Stimulated activated CD4-positive, alpha-beta T cell treated with anti-CD3 and anti-CD28 coated beads, Interleukin-1b, Interleukin-23, amount 100 ng/mL, for 48 hours (primary cell): ENCODE results near the gene CEACAM21.
"Not testable (repeated sequence)": the region's sequence is repeated elsewhere in the genome, so short reads cannot be mapped to it uniquely, and the experiment has no call there.

Source experiments
- DNase-seq: peaks from one replicate; pipeline ENCODE4 v3.0.0-alpha.2; 2020

CEACAM21 gene

DNA sequence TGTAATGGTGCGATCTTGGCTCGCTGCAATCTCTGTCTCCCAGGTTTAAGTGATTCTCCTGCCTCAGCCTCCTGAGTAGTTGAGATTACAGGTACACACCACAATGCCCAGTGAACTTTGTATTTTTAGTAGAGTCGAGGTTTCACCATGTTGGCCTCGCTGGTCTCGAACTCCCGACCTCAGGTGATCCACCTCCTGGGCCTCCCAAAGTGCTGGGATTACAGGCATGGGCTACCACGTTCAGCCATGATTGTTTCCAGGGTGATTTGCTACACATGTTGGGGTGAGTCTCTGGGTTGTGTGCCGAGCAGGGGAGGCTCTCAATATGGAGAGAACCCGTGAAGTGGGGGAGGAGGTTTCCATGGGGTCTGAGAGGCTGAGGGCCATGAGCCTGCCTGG is 24.8 kb upstream of the CEACAM21 start:
- no peak for DNase-seq

DNA sequence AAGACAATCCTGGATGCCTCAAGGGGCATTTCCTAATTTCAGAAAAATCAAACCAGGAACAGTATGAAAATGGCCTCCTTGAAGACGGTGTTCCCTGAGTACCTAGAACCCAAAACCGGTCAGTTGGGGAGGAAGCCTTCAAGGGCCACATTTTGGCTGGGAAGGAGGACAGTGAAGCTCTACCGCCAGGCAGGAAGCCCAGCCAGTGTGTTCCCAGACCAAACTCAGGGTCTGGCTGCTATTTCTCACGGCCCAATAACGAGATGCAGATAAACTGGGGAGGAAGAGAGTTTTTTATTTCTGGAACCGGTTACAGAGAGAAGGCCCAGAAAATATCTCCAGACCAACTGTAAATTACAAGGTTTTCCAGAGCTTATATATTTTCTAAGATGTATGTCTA is 24.3 kb upstream of the CEACAM21 start:
- no peak for DNase-seq

DNA sequence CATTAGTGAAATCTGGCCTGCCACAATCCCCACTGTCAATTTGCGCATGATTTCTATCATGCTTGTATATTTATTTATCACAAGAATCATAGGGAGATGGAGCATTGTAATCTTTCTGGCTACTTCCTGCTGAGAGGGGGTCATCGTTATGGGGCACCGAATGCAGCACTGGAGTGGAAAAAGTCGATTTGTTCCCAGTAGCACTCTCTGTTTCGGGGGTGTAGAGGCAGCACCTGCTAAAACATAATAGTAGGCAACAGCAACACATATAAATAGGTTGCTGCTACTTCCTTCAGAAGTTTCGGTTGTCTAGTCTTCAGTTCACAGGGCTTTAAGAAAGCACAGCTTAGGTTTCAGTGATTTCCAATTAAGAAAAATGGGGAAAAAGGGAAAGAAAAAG is 23.4 kb upstream of the CEACAM21 start:
- DNase-seq, result no peak

DNA sequence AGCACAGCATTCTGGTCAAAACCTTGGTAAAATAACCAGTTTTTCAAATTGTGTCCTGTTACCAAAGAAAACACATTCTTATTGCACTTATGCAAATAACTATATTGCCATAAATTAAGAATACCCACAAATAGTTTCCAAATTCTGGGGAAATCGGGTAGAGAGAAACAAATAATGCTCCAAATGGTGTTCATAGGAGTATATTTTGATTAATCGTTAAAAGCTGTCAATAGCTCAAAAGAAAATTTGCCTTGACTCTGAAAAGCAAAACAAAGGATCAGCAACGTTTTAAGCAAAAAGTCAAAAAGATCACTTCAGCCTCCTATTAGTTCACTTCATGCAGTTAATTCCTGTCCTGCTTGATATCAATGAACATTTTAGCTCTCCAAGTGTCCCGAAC is 22.2 kb upstream of the CEACAM21 start:
- DNase-seq, result no peak

DNA sequence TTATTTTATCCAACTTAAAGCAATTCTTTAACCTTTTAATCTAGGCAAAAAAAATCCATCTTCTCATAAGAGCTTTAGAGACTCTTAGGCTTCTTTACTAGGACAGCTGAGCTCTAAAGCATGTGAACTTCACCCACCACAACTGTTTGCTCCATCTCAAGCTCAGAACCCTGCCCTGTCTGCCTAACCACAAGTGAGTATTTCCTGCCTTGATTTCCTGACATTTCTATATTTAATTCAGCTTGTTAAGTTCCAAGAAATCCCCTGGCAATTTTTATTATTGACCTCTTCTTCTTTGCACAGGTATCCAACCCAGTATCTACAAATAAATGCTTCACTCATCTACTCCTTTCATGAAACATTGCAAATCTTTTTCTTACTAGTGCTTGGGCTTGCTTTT is 21.1 kb upstream of the CEACAM21 start:
- no peak for DNase-seq

DNA sequence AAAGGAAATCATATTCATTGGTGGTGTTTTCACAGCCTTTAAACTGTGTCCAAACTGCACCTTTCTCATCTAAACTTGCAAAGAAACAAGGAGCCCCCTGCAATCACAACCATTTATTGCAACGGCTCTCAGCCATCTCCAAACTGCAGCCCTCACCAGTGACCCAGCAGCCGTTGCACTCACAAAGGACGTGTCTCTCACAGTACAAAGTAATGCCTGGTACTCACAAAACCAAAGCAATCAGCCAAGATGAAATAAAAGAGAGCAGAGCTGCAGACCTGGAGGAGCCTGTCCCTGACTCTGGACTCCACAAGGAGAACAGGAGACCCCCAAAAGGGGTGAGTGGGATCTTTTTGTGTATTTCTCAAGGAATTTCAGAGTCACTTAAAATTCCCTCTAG is 20.2 kb upstream of the CEACAM21 start:
- no peak for DNase-seq

DNA sequence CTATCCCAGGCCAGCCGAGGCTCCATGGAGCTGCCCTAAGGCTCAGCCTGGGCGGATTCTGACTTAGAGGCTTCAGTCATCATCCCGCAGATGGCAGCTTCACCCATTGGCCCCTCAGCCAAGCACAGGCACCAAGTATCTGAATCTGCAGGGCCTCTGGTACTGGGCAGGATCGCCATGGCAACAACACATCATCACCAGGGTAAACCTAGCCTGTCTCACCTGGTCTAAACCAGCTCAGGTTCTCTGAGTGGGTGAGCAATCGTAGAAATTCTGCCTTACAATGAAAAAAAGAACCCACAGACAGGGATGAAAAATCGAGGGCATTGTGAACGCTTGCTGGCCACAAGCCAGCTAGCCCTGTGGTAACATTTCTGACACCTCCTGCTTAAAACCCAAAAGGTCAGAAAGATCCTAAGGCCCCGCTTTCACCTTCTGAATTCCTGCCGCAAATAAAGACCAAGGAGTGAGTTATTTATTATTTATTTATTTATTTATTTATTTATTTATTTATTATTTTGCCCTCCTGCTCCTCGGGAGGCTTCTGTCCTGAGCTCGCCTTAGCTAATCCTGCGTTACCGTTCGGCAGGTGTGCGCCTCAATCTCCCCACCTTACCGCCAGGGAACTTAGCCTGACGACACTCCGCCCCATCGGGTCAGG is 12.0 kb upstream of the CEACAM21 start:
- peak; percentile 67 for DNase-seq

DNA sequence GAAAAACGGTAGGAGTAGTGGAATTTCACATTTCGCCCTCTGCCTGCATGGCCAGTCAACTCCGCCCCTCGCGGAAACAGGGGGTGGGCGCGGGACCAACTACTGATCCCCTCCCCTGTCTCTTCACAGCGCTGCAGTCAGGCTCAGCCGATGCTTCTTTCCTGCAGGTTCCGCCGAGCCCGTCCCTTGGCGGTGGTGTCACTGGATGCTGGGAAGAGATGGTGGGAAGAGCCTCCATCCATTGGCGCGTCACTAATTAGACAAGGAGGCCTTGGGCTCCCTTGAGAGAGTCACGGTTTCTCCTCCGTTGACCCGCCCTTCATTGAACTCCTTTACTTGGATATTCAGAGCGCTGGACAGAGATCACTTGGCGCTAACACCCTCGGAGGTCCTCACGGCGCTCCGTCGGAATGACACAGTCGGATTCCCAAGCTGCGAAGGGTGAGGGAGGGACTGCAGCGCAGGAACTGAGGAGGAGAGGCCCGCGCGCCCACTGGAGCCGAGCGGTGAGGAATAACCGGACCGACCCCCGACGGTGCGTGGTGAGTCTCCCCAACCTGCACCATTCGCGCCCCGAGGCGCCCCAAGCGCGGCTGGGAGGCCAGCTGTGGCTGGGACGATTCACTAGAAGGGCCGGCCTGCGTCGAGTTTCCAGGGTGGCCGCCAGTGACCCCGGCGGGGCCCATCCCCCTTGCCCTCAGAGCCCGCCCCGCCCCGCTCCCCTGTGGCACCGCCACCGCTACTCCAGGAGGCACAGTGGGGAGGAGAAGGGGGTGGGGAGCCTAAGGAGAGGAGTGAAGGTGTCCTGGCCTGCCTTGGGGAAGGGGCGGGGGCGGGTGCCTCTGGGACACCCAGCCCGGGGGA is 11.2 kb upstream of the CEACAM21 start:
- DNase-seq, result no peak

DNA sequence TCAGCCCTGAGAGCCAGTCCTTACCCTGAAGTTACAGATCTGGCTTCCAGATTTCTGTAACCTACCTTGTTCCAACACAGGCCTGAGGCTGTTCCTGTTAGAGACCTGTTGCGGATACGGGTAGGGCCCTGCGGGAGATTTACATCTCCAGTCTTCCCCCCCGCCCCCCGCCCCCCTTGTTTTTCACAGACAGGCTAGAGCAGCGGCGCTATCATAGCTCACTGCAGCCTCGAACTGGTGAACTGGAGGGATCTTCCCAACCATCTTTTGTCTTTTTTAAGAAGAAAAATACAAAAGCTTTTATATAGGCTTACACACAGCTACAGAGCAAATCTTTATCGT is 10.6 kb upstream of the CEACAM21 start:
- DNase-seq, result no peak

DNA sequence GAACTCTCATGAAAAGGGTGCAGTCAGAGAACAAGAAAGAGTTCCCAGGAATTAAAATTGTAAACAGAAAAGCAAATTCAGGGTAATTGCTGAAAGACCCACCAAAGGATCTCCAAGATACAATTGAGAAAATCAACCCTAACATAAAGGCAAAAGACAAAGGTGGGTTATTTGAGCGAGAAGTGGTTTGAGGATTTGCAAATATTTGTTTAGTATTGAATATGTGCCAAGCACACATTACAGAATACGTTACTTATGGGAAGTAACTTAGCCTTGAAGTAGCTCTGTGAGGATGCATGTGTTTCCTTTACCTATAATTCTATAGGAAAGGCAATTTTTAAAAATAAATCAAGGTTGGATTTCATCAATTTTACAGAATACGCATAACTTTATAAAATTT is 10.0 kb upstream of the CEACAM21 start:
- DNase-seq, result no peak

DNA sequence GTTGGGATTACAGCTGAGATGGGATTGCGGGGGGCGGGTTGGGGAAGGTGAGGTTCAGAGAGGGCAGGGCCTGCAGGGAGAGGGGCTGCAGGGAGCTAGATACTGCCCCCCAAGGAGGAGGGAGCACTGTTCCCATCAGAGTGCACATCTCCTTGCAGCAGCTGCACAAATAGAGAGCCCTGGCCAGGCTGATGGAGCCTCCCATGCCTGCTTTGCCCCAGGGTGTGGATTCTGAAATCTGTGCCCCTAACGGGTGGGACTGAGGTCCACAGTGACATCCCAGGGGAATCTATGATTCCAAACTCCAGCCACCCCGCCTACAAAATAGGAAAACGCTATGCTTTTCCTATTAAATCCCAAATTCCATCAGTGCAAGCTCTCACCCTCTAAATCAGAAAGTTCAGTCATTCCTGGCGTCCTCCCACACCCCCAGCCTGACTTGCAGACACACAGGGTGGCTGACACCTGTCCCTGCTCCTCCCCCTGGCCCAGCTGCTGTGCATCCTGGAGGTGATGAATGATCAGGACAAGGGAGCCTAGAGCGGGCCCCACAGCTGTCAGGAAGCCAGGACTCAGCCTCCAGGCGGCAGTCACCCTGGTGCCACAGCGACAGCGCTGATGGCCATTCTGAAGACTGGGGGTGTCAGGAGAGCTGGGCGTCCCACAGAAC is 6.3 kb upstream of the CEACAM21 start:
- DNase-seq, result no peak

DNA sequence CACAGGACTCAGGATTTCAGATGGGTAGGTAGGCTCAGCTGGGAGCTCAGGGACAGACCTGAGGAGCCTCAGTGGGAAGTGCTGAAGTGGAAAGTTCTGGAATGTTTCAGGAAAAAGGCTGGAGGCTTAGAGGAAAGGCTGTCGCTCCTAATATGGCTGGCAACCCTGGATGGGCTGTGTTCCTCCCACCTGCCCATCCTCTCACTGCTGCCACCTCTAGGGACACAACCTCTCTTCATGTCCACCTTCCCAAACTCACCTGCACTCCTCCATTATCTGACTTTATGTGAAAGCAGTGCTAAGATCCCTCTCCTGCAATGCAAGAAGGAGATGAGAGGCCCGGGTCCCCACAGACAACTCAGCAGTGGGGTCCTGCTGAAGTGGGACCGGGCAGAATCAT is 5.8 kb upstream of the CEACAM21 start:
- DNase-seq, result no peak

DNA sequence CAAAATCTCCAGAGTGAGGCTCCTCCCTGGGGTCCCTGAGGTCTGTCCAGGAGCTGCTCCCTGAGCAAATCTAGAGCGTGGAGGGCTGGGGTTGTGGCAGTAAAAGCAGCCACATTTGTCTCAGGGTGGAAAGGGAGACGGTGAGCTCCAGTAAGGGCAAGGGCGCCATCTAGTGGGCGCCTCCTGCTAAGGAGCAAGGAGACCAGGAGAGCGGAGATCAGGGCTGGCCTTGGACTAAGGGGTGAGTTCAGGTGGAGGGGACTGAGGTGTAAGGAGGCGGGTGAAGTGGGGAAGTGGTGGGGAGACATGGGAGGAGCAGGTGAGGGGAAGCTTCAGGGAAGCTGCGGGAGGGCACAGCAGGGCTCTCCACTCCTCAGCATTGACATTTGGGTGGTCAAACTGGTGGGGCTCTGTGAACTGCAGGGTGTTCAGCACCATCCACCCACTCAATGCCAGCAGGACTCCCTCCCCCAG is 5.3 kb upstream of the CEACAM21 start:
- peak; percentile 83 for DNase-seq

DNA sequence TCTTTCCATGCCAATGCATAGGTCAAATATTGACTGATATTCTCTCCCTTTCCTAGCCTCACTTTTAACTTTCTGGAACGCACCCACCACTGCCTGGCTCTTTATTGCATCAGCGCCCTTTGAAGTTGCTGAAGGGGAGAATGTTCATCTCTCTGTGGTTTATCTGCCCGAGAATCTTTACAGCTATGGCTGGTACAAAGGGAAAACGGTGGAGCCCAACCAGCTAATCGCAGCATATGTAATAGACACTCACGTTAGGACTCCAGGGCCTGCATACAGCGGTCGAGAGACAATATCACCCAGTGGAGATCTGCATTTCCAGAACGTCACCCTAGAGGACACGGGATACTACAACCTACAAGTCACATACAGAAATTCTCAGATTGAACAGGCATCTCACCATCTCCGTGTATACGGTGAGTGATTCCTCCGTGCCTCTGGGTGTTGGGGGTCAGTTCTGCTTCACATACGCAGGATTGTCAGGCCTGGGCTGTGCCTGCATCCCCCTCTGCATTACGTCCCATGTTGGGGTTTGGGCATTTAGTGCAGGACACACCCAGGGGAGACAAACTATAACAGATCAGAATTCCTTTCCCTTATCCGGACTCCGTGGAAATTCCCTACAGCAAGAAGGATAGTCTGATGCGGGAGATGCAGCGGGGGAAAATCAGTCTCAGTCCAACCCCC is 1.3 kb downstream of the CEACAM21 start:
- DNase-seq, result no peak

DNA sequence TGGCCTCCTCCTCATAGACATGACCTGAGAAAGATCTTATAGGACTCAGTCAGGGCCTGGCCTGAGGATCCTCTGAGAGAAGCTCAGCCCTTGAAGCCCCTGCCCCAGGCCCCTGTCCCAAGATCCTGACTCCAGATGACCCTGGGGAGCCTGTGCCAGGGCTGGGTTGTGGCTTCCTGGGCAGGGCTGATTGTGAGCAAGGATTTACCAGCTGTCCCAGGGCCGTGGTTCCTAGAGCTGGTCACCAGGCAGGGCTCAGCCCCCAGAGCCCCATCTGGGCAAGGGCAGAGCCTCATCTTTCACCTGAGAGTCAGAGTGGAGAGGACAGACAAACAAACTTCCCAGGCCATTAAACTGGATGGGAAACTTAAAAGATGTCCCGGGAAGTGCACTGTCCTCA is 1.9 kb downstream of the CEACAM21 start:
- DNase-seq, result no peak

DNA sequence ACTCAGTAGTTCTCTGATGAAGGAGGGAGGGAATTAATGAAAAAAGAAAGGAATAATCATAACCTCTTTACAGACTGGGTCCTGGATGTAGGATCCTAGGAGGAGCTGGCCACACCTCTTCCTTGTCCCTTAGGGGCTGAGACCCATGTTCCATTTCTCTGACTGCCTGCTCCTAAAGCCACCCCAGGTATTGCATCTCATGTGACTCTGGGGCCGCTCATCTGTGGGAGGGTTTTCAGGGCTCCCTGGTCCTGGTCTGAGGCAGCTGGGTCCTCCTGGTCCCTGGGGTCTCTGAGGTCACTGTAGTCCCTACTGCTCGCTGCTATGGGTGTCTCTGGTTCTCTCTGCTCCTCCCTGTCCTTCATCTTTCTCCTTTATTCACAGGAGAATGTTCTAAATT is 2.9 kb downstream of the CEACAM21 start:
- no peak for DNase-seq

DNA sequence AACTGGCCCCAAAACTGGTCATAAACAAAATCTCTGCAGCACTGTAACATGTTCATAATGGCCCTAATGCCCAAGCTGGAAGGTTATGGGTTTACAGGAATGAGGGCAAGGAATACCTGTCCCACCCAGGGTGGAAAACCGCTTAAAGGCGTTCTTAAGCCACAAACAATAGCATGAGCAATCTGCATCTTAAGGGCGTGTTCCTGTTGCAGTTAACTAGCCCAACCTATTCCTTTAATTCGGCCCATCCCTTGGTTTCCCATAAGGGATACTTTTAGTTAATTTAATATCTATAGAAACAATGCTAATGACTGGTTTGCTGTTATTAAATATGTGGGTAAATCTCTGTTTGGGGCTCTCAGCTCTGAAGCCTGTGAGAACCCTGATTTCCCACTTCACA is 5.1 kb downstream of the CEACAM21 start:
- DNase-seq, result not testable (repeated sequence)

DNA sequence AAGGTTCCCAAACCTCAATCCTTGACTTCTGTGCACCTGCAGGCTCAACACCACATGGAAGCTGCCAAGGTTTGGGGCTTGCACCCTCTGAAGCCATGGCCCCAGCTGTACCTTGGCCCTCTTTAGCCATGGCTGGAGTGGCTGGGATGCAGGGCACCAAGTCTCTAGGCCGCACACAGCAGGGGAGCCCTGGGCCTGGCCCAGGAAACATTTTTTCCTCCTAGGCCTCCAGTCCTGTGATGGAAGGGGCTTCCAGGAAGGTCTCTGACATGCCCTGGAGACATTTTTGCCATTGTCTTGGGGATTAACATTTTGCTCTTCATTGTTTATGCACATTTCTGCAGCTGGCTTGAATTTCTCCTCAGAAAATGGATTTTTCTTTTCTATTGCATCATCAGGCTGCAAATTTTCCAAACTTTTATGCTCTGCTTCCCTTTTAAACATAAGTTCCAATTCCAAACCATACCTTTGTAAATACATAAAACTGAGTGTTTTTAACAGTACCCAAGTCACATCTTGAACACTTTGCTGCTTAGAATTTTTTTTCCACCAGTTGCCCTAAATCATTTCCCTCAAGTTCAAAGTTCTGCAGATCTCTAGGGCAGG is 6.7 kb downstream of the CEACAM21 start:
- DNase-seq, result not testable (repeated sequence)

DNA sequence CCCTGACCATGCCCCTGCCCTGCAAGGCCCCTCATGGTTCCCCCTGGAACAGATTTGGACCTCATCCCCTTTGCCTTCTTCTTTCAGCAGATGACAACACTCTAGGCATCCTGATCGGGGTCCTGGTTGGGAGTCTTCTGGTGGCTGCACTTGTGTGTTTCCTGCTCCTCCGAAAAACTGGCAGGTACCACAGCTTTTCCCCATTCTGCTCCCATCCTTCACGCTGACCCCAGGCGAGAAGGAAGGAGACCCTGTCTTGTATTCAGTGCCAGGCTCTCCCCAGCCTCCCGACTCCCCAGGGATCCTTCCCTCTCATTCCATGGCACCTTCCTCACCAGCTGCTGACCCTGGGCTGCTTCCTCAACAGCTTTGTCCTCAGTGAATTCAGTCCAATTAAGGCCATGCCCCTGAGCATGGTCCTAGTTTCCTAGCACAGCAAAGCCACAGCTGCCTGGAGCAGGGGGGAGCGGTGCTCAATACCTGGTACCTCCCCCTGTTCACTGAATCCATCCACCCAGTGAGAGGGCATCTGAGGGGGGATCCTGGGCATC is 8.4 kb downstream of the CEACAM21 start:
- no peak for DNase-seq

DNA sequence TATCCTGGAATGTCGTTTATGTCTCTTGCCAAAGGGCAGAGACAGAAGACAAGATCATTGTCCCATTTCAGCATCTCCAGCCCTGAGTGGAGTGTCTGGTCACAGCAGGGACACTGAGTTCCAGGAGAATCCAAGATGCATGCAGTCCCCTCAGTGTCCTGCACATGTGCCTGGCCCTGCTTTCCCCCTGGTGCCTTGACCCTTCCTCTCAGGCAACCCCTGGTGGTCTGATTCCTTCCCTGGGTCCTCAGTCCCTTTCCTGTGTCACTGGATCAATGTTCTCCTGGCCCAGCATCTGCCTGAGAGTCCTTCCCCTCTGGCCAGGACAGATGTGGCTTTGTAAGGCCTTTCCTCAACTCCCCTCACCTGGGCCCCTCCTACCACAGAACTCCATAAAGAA is 9.0 kb downstream of the CEACAM21 start:
- DNase-seq, result no peak

DNA sequence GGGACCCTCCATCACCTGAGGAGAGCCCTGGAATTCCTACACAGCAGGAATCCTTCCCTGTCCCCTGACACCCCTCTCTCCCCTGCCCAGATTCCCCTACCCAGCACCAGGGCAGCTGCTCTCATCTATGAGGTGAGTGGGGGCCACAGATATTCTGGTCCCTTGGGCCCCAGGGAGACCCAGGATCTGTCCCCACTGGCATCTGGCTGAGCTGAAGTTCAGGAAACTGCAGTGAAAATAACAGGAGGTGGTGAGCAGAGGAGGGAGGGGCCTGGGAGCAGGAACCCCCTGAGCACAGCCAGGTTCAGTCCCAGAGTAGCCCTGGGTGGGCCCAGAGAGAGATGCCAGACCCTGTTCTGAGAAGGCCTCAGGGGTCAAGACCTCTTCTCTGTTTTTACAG is 10.1 kb downstream of the CEACAM21 start:
- DNase-seq, result no peak

DNA sequence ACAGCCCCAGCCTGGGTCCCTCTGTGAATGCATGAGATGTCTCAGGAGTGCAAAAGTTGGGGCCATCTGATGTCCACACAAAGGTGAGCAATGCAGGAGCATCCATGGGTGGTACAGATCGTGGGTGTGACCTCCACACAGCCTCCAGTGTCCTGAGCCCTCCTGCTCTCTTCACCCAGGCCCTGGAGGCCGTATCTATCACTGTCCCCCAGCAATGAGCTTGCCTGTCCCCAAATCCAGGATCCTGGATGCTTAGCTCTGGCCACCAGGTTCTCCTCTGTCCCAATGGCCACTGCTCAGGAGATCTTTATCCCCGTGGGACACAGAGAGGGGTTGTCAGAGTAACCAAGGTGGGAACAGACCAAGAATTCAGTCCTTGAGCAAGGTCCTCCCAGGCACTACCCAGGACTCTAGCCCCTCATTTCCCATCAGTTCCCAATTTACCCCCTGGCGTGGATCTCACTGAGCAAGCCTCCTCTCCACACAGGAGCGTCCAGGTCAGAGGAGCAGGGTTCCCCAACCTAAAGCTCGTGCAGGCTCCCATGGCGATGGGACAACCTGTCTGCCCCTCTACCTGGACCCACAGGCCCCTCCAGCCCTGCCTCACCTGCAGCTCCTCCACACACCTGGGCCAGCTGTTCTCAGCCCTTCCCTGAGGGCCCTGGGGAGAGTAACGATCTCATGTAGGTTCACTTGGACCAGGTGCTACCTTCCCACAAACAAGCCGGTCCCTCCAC is 11.3 kb downstream of the CEACAM21 start:
- DNase-seq, result no peak
